GM23248 (cell line): ENCODE measurements around the gene FATE1.

Experiments used
- EZH2 ChIP-seq: fragments of 200-600 bp; sonication (generic); IDR thresholded peaks from 2 replicates; pipeline ENCODE4 v1.6.1; 2018; ENCODE audit warnings: antibody characterized with exemption, mild to moderate bottlenecking; ENCODE audit not compliant: insufficient read depth, poor library complexity, severe bottlenecking
- EZH2phosphoT487 ChIP-seq: fragments of 200-600 bp; sonication (generic); IDR thresholded peaks from 2 replicates; pipeline ENCODE4 v1.6.1; 2018; ENCODE audit warnings: antibody characterized with exemption, moderate library complexity, mild to moderate bottlenecking, low read depth; ENCODE audit not compliant: insufficient read depth

DNA sequence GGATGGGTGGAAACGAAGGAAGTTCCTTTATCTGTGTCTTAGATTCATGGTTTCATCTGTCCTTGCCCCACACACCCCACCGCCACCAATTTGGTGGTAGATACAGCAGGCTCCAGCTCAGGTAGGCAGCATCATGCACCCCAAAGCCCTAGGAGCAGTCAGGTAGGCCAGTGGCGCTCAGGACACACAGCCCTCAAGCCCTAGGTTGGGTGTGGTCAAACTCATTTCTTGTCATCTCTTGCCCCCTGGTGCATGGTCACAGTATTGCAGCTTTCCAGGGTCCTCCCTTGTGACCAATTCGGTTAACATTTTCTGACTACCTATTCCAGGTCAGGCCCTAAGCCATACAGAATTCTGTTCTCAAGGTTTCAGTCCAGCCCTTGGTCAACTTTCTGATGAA, 35.0 kb upstream of the FATE1 start:
- TF ChIP-seq EZH2phosphoT487 (no peak), EZH2 (no peak)
